ENCODE results near the gene ERGIC1. TPM values are rescaled to one million over a fixed set of nuclear protein-coding genes. Genes with fewer than 3 reads are reported as not detected.
A peak's percentile ranks its signal among the peaks of the same experiment; 100 is the strongest.

ERGIC1 gene
- total RNA-seq, 3 donors from 2014 or later (not counting 1 experiment from before 2014, with no cell fraction given): 86.2 to 126 (median 121) TPM

DNA sequence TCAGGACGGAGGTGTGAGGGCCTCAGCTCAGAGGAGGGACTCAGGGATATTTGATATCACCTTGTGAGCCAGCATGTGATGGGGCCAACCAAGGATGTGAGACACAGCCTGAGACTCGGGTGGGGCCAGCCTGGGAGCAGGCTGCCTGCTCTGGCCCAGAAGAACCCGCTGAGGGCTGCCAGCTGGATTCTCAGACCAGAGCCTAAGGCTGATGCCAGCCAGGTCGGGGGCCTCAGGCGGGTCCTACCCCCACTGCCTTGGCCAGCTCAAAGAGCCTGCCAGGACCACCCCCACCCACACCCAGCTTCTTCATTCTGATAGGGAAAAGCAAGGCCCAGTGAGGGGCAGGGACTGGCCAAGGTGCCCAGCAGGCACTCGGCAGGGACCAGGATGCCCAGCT lies 42.8 kb upstream of the ERGIC1 start:
- no peak overlapping the region for H3K27ac Mint-ChIP-seq
- no peaks in the 10 kb centered on the region for H3K4me1 Mint-ChIP-seq
- DNase-seq: peak in 1 of 2 donors; percentile 7
- no peaks in the 10 kb centered on the region for H3K36me3 ChIP-seq (ENCODE audit: control insufficient read depth, insufficient read depth, low read length)
- H3K27me3 Mint-ChIP-seq (ENCODE audit: low read depth in 2 of 2): no peaks in the 10 kb centered on the region
- ATAC-seq: no peak
- H3K9me3 ChIP-seq (ENCODE audit: control insufficient read depth, insufficient read depth, low read length): no peaks in the 10 kb centered on the region
- no peak overlapping the region for H3K4me3 Mint-ChIP-seq
- no peak overlapping the region for H3K27ac ChIP-seq (ENCODE audit: low read length)
- intact Hi-C loops (cut with micrococcal nuclease): no loop called here
- peaks cover 9% of the 10 kb centered on the region for H3K4me1 ChIP-seq (ENCODE audit: control insufficient read depth, insufficient read depth, low read length)
- H3K36me3 Mint-ChIP-seq: no peaks in the 10 kb centered on the region
- WGBS (ENCODE audit: insufficient coverage): 86% methylated on average over 6 of the region's 6 CpGs
- H3K9me3 Mint-ChIP-seq: no peaks in the 10 kb centered on the region
- no peaks in the 10 kb centered on the region for H3K27me3 ChIP-seq (ENCODE audit: control insufficient read depth, insufficient read depth, low read length)
- TF ChIP-seq, protein P1, sequence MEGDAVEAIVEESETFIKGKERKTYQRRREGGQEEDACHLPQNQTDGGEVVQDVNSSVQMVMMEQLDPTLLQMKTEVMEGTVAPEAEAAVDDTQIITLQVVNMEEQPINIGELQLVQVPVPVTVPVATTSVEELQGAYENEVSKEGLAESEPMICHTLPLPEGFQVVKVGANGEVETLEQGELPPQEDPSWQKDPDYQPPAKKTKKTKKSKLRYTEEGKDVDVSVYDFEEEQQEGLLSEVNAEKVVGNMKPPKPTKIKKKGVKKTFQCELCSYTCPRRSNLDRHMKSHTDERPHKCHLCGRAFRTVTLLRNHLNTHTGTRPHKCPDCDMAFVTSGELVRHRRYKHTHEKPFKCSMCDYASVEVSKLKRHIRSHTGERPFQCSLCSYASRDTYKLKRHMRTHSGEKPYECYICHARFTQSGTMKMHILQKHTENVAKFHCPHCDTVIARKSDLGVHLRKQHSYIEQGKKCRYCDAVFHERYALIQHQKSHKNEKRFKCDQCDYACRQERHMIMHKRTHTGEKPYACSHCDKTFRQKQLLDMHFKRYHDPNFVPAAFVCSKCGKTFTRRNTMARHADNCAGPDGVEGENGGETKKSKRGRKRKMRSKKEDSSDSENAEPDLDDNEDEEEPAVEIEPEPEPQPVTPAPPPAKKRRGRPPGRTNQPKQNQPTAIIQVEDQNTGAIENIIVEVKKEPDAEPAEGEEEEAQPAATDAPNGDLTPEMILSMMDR (IDR thresholded peaks at IDR 0.05): no peak
- H3K4me3 ChIP-seq (ENCODE audit: low read length): no peak overlapping the region

DNA sequence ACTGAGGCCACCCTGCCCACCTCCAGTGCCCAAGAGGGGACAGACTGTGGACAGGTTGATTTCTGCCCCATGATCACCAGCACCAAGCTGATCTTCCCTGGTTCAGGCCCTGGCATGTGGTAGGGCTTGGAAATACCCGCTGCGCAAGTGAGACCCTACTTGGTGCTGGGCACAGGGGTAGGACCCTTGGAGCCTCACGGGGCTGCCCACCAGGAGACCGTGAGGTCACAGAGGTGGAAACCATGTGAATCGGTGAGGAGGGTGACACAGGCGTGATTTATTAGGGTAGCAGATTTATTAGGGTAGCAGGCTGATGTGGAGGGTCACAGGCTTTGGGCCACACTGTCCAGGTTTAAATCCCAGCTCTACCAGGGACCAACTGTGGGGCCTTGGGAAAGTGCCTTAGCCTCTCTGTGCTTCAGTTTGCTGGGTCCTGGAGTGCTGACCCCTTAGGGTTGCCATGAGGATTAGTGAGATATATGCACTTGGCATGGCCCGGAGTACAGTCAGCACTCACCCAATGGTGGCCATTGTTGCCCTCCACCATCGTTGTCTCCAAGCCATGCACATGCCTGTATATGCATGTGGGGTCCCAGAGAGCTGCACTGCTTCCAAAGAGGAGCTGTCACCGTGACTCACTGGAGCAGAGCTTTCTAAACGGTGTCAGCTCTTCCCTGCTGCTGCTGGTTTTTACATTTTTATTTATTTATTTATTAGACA lies 42.2 kb upstream of the ERGIC1 start:
- Histone ChIP-seq H3K4me3 (ENCODE audit: low read length) (no peak overlapping the region), H3K4me1 (ENCODE audit: control insufficient read depth, insufficient read depth, low read length) (peaks cover 9% of the 10 kb centered on the region), H3K36me3 (ENCODE audit: control insufficient read depth, insufficient read depth, low read length) (no peaks in the 10 kb centered on the region), H3K27me3 (ENCODE audit: control insufficient read depth, insufficient read depth, low read length) (no peaks in the 10 kb centered on the region), H3K9me3 (ENCODE audit: control insufficient read depth, insufficient read depth, low read length) (no peaks in the 10 kb centered on the region), H3K27ac (ENCODE audit: low read length) (no peak overlapping the region)
- 89% methylated on average over 10 of the region's 10 CpGs for WGBS (ENCODE audit: insufficient coverage)
- Mint-ChIP-seq H3K36me3 (no peaks in the 10 kb centered on the region), H3K27ac (no peak overlapping the region), H3K27me3 (ENCODE audit: low read depth in 2 of 2) (no peaks in the 10 kb centered on the region), H3K9me3 (no peaks in the 10 kb centered on the region), H3K4me3 (no peak overlapping the region), H3K4me1 (no peaks in the 10 kb centered on the region)
- DNase-seq (peak in 1 of 2 donors; percentile 7), ATAC-seq (no peak)
- TF ChIP-seq, protein P1 (IDR thresholded peaks at IDR 0.05): no peak
- intact Hi-C loops (cut with micrococcal nuclease): no loop called here

DNA sequence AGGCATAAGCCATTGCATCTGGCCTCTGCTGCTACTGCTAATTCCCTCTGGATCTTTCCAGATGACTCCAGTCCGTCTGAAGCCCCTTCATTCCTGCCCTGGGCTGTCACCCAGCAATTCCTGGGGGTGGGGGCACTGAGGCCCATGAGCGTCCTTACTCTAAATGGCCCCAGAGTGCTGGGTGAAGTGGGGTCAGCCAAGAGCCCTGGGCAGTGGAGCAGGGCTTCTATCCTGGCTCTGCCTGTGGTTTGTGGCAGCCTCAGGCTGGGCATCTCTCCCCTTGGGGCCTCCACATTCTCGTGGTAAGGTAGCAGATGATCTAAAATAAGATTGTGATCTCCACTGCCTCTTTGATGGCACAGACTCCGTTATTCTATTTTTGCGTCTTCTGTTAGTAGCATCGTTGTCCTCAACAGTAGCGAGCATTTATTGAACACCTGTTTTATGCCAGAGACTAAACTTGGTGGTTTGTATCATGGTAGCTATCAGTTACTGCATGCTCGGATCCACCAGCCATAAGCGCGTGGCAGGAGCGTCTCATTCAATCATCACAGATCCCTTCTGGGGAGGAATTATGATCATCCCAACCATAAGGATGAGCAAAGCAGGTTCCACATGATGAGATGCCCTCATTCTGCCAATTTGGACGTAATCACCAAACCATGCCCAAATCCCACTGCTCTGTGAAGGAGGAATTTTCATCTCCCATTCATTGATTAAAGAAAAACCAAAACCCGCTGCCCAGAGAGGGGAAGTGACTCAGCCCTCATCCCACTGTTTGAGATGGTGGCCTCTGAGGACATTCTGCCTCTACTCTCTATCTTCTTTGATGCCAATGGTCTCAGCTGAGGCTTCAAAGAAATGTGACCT lies 41.1 kb upstream of the ERGIC1 start:
- Mint-ChIP-seq H3K4me3 (no peak overlapping the region), H3K36me3 (no peaks in the 10 kb centered on the region), H3K4me1 (no peaks in the 10 kb centered on the region), H3K9me3 (no peaks in the 10 kb centered on the region), H3K27ac (no peak overlapping the region), H3K27me3 (ENCODE audit: low read depth in 2 of 2) (no peaks in the 10 kb centered on the region)
- no peak for DNase-seq
- WGBS (ENCODE audit: insufficient coverage): 56% methylated on average over 13 of the region's 13 CpGs
- ATAC-seq: no peak
- H3K27ac ChIP-seq (ENCODE audit: low read length): no peak overlapping the region
- peaks cover 11% of the 10 kb centered on the region for H3K4me1 ChIP-seq (ENCODE audit: control insufficient read depth, insufficient read depth, low read length)
- H3K36me3 ChIP-seq (ENCODE audit: control insufficient read depth, insufficient read depth, low read length): no peaks in the 10 kb centered on the region
- H3K9me3 ChIP-seq (ENCODE audit: control insufficient read depth, insufficient read depth, low read length): no peaks in the 10 kb centered on the region
- no peak overlapping the region for H3K4me3 ChIP-seq (ENCODE audit: low read length)
- TF ChIP-seq, protein P1 (IDR thresholded peaks at IDR 0.05): no peak
- intact Hi-C loops (cut with micrococcal nuclease): no loop called here
- H3K27me3 ChIP-seq (ENCODE audit: control insufficient read depth, insufficient read depth, low read length): no peaks in the 10 kb centered on the region

Measured in natural killer cell (primary cell).